GM20431 (cell line): ENCODE measurements around the gene COA3.

Source experiments
- in situ Hi-C: fragments of 300-500 bp; cut with MseI, MboI; formaldehyde crosslinking; loops from one replicate; pipeline ENCODE4 v1.15.0; 2020; ENCODE audit warnings: low sequenced_read_pairs; ENCODE audit not compliant: unreplicated experiment

COA3 gene

GRCh38 chr17:42760652-42761581 is 37.6 kb downstream of the COA3 start, which contains the start of gene RAMP2:
TSS of gene RAMP2 (plus strand) at chr17:42761227. CDS start at chr17:42761262, 35 bp downstream.
- in situ Hi-C loops, result loop anchor here (10.0 kb wide), 1 partner anchor 46 kb away; no protein-coding TSS in a partner anchor

- in situ Hi-C loops, result loop anchor here (10.0 kb wide), 1 partner anchor 45 kb away; no protein-coding TSS in a partner anchor
These were observed 38.4 kb downstream of the COA3 start for GRCh38 chr17:42759982-42760651.

GRCh38 chr17:42754782-42755181 is 43.7 kb downstream of the COA3 start:
- in situ Hi-C loops, result no loop called here

GRCh38 chr17:42751628-42752027 is 46.9 kb downstream of the COA3 start:
- in situ Hi-C loops, result no loop called here

GRCh38 chr17:42750739-42751344 is 47.7 kb downstream of the COA3 start:
- in situ Hi-C loops, result no loop called here

GRCh38 chr17:42748908-42749798 is 49.4 kb downstream of the COA3 start:
- in situ Hi-C loops, result no loop called here

- in situ Hi-C loops, result no loop called here
These were observed 50.1 kb downstream of the COA3 start for GRCh38 chr17:42748202-42748907.
